ENCODE results near the gene SLA2.
"Not testable (repeated sequence)": the region's sequence is repeated elsewhere in the genome, so short reads cannot be mapped to it uniquely, and the experiment has no call there.

The SLA2 gene, protein sequence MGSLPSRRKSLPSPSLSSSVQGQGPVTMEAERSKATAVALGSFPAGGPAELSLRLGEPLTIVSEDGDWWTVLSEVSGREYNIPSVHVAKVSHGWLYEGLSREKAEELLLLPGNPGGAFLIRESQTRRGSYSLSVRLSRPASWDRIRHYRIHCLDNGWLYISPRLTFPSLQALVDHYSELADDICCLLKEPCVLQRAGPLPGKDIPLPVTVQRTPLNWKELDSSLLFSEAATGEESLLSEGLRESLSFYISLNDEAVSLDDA

DNA sequence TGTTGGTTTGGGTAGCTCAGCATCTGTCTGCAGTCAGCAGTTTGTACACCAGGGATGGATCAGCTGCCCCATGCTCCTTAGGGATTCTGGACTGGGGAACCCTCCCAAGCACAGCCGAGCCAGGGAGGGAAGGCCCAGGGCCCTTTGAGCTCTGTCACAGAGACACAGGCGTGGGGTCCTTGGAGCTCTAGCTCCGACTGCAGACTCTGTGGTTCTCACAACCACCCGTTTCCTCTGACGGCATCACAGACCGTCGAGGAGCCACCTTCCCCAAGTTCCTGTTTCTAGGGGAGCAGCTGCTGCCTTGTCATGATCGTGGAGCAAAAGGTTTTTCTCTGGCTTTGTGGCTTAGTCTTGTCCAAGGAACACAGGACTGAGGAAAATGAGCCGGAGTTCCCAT, at the start of gene SLA2:
Gene SLA2, minus strand, starts transcription at position 199 of the 400 bp plus-strand sequence. CDS start 4,861 bp downstream, outside the sequence.
- in situ Hi-C loops (cut with MboI; ENCODE audit: low sequenced_read_pairs) = no loop called here

DNA sequence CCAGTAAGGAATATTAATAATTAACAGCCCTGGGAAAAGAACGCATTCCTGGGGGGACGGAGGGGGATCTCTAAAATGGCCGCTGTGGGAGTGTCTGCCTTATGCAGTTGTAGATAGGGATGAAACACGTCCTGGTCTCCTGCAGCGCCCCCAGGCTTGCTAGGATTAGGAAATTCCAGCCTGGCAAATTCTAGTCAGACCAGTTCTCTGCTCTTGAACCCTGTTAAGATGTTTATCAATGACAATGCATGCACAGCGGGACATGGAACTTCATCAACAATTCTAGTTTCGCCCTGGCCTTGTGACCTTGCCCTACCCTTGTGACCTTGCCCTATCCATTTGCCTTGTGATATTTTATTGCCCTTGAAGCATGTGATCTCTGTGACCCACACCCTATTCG, 49.5 kb upstream of the SLA2 start:
- in situ Hi-C loops (cut with MboI; ENCODE audit: low sequenced_read_pairs) = not testable (repeated sequence)

DNA sequence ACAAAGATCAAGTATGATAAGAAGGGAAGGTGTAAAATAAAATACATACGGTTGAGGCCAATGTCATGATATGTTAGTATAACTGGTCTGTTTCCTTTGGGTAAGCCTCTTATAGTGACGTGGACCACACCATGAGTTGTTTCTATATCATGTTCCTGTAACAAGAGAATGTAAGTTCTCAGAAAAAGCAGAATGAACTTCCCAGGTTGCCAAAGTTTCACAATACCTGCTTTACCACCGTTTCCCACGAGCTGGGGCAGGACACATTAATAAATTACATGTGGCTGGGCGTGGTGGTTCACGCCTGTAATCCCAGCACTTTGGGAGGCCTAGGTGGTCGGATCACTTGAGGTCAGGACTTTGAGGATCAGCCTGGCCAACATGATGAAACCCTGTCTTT, 42.6 kb upstream of the SLA2 start:
- in situ Hi-C loops (cut with MboI; ENCODE audit: low sequenced_read_pairs) = no loop called here

DNA sequence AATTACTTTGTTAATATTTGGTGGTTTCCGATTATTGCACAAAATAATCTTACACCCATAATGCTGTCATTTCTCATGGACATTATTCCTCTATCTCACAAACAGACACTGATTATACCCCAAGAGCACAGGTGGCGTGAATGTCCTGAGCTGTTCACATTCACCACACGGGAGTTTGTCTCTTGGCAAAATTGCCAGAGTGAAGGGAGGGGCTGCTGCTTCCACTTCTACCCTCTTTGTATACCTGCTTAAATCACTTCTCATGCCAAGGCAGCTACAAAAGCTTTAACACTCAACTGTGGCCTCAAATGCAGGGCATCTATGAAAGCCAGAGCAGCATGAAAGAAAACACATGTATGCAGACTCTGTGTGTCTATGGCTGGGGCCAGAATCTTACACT, 41.9 kb upstream of the SLA2 start:
- in situ Hi-C loops (cut with MboI; ENCODE audit: low sequenced_read_pairs) = no loop called here

DNA sequence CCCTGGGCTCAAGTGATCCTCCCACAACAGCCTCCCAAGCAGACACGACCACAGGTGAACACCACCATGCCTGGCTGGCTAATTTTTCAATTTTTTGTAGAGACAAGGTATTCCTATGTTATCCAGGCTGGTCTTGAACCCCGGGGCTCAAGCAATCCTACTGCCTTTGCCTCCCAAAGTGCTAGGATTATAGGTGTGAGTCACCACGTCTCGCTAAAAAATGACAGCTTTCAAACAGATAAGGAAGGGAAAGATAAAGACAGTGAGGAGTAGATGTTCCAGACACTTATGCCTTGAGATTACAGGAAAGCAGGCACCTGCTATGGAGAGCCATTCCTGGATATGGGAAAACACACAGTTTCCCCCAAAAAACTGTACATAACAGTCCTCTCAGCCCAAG, 40.9 kb upstream of the SLA2 start:
- in situ Hi-C loops (cut with MboI; ENCODE audit: low sequenced_read_pairs) = no loop called here

DNA sequence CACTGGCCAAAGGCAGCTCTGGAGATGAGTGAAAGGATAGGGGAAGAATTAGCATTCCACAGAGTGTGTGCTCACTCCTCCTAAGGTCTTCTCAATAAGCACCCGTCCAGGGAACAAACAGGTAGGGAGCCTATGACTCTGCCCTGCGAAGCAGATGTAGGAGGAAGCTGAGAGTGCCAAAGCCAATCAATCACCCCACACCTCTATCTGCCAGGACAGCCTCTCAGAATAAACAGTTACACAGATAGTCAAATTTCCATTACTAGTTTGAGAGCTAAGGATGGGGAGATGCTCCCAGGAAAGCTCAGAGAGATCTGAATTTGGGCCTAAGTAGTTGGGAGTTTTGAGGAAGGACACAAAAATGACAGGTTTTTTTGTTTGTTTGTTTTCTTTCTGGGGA, 40.5 kb upstream of the SLA2 start:
- in situ Hi-C loops (cut with MboI; ENCODE audit: low sequenced_read_pairs) = no loop called here

DNA sequence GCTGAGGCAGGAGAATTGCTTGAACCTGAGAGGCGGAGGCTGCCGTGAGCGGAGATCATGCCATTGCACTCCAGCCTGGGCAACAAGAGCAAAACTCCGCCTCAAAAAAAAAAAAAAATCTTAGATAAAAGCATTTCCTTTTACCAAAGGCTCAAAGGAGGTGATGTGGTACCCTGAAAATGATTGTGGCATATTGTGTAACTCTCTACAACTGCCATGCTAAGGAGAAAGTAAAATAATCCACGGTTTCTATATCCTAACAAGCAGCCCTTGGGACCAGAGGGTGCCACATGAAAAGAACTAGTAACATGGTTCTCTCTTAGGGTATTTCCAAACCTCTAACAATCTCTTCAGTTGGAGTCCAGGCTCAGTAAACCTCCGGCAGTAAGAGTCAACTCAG, 38.8 kb upstream of the SLA2 start:
- in situ Hi-C loops (cut with MboI; ENCODE audit: low sequenced_read_pairs) = no loop called here

DNA sequence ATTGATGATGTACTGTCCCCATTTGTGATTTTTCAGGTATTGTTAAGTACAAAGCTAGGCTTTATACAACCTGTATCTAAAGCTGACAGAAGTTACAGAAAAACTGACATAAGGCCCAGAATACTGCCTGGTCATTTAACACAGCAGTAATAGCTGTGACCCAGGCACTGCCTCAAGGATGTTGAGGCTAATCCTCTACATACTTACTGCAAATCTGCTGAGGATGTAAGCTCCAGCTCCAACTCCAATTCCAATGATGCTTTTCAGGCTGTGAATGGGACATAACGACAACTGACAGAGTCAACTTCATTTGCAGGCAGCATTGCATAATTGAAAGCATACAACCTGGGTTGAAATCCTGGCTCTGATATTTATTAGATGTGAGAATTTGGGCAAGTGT, 36.3 kb upstream of the SLA2 start:
- in situ Hi-C loops (cut with MboI; ENCODE audit: low sequenced_read_pairs) = no loop called here

DNA sequence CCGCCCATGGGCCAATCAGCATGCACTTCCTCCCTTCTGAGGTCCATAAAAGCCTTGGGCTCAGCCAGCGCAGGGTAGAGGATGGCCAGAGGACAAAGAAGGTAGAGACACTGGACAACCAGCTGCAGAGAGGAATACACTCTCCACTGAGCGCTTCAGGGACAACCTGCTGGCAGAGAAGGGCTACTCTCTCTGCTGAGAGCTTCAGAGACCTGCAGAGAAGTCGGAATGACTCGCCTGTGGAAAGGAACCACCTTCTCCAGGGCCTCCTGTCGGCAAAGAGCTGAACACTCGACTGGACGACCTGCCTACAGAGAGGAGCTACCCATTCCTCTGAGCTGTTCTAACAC, 31.4 kb upstream of the SLA2 start:
- in situ Hi-C loops (cut with MboI; ENCODE audit: low sequenced_read_pairs) = no loop called here

DNA sequence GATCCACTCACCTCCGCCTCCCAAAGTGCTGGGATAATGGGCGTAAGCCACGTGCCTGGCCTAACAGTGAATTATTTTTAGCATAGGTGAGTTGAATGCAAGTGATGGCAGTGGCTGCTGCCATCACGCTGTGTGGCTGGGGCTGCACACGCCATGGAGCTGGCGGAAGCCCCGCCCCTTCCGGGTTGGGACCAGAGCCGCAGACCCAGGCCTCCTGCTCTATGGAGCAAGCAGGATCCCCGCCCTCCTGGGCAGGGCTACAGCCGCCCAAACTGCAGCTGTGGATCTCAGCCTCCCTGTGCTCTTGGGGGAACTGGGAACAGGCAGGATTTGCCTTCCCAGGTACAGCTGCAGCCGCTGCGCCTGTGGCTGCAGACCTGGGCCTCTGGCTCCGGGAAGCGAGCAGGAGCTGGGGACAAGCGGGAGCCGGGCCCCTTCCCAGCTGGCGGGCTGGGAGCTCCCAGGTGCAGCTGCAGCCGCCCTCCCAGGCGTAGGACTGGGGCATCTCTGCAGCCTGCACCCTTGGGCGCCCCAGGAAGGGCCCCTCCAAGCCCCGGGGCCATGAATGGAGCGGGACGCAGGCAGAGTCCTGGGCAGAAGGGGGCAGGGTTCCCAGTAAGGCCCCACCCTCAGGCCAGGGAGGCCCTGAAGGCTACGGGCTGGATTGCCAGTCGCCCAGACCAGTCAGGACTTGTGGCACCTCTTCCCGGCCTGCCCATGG, 30.9 kb upstream of the SLA2 start:
- in situ Hi-C loops (cut with MboI; ENCODE audit: low sequenced_read_pairs) = no loop called here

DNA sequence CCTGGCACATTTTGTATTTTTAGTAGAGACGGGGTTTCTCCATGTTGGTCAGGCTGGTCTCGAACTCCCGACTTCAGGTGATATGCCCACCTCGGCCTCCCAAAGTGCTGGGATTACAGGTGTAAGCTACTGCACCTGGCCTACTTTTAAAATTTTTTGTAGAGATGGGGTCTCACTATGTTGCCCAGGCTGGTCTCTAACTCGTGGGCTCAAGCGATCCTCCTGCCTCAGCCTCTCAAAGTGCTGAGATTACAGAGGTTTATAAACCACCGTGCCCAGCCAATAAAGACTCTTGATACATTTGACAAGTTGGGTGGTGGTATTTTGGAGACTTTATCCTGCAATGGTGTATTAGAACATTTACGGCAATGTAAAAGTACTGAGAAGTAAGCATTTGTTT, 29.5 kb upstream of the SLA2 start:
- in situ Hi-C loops (cut with MboI; ENCODE audit: low sequenced_read_pairs) = not testable (repeated sequence)

DNA sequence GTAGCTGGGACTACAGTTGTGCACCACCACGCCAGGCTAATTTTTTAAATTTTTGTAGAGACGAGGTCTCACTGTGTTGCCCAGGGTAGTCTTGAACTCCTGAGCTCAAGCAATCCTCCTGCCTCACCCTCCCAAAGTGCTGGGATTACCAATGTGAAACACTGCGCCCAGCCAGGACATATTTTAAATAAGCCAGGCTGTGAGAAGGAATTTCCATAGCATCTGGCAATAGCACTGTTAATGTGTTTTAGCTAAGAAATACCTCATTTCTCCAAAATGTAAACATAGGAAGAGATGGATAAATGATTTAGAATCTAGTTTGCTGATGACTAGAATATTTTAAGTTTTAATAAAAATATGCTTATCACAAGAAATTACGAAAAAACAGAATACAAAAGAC, 27.0 kb upstream of the SLA2 start:
- in situ Hi-C loops (cut with MboI; ENCODE audit: low sequenced_read_pairs) = no loop called here

DNA sequence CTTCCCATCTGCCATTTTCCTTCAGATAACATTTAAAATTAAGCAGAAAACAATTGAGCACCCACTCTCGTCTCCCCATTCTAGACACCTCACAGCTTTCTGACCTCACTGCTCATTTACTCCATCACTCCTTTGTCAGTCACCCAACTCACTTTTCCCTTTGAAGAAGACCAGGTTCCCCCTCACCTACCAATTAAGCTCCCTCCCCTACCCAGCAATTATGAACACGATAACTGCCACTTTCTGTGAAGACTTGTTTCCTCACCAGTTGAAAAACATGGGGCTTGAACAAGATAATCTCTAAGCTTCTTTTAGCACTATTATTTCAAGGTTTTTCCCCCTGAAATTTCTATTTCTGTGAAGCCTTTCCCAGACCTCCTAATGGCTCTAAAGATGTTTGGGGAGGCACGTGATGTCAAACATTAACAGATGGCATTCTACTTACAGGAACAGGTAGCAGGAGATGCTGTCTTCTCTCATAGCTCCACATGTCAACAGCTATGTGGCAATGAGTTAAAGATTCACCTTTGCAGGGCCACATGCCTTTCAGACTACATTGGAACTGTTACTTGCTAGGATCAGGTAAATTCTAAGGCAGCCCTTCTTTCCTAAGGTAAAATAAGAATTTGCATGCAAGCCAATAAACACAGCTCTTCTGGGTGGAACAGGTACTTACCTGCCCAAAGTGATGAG, 24.8 kb upstream of the SLA2 start:
- in situ Hi-C loops (cut with MboI; ENCODE audit: low sequenced_read_pairs) = no loop called here

DNA sequence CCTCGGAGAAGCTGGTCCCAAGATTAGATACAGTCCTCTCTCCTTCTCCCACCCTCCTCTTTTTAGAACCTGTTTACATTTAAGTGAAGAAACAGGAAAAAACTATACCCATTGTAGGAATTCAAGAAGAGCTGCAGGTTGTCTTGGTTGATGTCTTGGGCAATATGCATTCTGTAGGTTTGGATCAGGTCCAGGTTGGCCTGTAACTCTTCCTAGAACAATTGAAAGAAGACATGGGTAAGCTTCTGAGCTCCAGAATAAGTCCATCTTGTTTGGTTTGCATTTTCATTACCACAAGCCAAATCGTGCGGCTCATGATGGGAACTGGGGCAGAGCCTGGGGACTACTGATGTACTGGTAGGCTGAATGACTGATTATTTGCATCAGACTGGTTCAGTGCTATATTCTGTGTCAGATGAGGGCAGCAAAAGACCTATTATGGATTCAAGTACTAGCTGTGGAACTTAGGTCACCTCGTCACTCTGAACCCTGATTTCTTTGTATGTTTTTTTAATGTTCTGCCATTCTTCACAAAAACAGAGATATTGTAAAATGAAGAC, 20.3 kb upstream of the SLA2 start:
- in situ Hi-C loops (cut with MboI; ENCODE audit: low sequenced_read_pairs) = no loop called here

DNA sequence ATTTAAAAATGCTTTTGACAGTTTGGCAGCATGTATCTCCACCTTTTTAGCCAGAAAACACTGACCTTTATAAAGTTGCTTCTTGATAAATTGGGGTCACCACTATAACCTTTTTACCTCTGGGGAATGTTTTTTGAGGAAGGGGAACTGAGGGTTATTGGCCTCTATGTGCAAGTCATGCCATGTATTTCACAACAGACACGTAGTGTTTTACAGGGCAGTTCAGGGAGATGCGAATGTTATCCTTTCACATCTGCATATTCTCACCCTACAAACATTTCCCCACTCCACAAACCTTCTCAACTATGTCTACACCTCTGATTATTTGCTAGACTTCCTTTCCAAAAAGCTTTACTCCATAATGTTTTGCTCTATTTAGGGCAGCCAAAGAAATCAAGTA, 17.0 kb upstream of the SLA2 start:
- in situ Hi-C loops (cut with MboI; ENCODE audit: low sequenced_read_pairs) = no loop called here

DNA sequence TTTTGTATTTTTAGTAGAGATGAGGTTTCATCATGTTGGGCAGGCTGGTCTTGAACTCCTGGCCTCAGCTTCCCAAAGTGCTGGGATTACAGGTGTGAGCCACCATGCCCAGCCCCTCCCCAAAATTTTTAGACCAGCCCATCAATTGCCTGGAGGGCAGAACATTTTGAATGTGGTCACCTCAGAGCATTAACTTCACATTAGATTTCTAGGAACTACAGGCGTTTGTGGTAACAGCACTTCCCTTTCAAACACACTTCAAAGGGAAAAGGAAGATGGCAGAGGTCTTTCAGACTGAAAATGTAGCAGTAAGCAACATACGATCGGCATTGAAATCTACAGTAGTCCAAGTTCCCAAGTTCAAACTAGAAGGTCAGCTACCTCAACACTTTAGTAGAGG, 12.3 kb upstream of the SLA2 start:
- in situ Hi-C loops (cut with MboI; ENCODE audit: low sequenced_read_pairs) = no loop called here

DNA sequence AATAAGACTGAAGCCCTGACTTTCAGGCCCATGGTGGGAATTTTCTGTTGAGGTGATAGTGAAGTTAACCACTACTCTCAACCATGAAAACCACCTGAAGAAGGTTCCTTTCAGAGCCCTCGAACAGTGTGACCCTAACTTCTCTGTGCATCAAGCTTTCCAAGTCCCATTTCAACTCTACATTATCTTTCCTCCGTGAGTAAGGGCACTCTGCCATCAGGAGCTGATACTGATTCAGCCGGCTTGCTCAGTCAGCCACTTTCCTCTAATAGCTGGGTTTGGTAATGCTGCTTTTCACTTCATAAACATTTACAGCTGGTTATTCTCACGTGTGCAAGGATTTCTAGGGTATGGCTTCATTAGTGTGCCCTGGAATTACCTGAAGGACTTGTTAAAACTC, 10.7 kb upstream of the SLA2 start:
- in situ Hi-C loops (cut with MboI; ENCODE audit: low sequenced_read_pairs) = no loop called here

DNA sequence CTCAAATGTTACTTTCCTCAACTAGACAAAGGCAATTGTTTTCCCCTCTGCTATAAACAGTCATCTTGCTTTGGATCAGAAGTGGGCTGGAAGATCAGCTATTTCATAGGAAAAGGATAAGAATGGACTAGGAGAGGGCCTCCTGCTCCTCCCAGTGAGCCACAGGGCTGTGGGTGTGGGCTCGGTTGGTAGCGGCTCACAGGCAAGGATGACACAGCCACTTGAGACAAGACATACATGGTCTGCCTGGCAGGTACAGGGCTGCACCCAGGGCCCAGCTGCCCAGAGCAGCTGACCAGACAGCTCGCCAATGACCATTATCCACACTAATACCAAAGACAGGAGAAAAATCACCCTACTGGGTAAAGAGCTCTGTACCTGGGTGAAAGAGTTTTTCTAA, 9.0 kb upstream of the SLA2 start:
- in situ Hi-C loops (cut with MboI; ENCODE audit: low sequenced_read_pairs) = no loop called here

DNA sequence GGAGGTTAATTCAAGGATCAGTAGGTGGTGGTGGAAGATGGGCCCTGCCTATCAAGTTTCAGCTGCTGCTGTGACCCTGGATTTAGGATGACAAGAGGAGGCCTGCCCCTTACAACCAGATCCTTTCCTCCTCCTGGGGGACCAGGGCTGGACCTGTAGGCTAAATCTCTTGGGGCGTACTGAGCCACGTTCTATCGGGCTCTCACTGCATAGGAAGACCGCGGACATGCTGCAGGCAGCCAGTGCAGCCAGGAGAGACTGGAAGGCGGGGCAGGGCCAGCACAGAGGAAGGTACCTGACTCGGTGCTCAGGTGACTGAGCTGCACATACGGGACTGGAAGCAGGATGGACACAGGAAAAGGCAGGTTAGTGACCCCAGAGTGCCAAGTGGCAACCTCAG, 8.5 kb upstream of the SLA2 start:
- in situ Hi-C loops (cut with MboI; ENCODE audit: low sequenced_read_pairs) = no loop called here

DNA sequence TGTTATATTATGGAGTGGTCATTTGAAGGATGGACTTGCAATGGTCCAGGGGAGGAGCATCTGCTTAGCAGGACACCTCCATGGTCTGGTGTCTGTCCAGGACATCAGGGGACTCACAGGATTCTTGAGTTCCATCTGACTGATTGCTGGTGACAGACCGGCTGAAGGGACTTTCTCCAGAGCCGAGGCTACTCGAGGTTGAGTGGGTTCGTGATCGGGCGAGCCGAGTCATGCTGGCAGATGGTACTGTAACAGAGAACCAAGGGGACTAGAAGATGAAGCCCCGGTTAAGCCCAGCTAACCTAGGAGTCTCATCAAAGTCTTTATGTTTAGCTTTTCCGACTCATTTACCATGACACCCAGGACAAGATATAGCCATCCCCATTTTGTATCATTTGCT, 7.5 kb upstream of the SLA2 start:
- in situ Hi-C loops (cut with MboI; ENCODE audit: low sequenced_read_pairs) = no loop called here

DNA sequence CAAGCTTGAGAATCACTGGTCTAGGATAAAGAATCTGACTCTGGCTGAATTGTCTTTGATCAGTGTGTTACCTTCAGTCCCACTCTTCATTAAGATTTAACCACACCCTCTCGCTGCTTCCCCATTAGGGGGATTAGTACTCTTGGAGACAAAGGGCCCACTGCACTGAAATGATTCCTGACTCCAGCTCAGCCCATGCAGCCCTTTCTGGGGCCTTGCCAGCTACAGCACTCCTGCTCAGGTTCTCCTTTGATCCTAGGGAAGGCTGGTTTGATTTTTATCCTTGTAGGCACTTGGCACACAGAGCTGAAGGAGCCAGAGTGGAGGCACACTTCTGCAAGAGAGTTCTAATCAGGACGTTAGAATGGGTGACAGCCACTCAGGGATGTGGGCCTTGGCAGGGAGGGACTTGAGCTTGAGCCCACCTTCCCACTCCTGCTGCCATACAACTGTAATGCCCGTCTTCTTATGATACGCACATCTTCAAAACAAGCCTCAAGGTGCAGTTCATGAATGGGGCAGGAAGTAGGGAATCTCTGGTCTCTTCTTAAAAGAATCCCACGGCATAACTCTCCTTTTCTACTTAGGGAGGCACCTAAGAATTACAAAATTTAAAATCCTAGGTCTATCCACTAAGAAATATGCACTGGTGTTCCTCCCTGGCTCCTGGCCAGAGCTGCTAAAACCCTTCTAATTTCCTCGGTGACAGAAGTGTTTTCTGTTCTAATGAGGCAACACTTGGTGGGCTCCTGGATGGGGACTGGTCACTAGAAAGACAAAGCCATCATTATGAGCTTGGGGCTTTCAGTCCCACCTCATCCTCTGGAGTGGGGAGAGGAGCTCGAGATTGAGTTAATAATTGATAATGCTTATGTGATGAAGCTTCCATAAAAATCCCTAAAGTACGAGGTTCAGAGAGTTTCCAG, 1.5 kb upstream of the SLA2 start:
- in situ Hi-C loops (cut with MboI; ENCODE audit: low sequenced_read_pairs) = no loop called here

Data from hTERT RPE-1 (cell line).